Stimulated activated CD8-positive, alpha-beta memory T cell treated with anti-CD3 and anti-CD28 coated beads, Interleukin-4, amount 100 ng/mL, for 1 hour (primary cell): ENCODE results near the gene PTH1R.
"Not testable (repeated sequence)": the region's sequence is repeated elsewhere in the genome, so short reads cannot be mapped to it uniquely, and the experiment has no call there.

Experiments used
- DNase-seq, 2 donors: peaks; one replicate each; pipeline ENCODE4 v3.0.0-alpha.2; 2020; ENCODE audit warnings: low read depth in 2 of 2, low spot score in 1 of 2

PTH1R gene

GRCh38 chr3:46910166-46910760 lies 32.7 kb downstream of the PTH1R start:
- DNase-seq, result no peak

- not testable (repeated sequence) for DNase-seq
Observed at GRCh38 chr3:46910914-46911313, 33.4 kb downstream of the PTH1R start.

GRCh38 chr3:46912986-46913385 lies 35.5 kb downstream of the PTH1R start:
- DNase-seq, result no peak

DNA sequence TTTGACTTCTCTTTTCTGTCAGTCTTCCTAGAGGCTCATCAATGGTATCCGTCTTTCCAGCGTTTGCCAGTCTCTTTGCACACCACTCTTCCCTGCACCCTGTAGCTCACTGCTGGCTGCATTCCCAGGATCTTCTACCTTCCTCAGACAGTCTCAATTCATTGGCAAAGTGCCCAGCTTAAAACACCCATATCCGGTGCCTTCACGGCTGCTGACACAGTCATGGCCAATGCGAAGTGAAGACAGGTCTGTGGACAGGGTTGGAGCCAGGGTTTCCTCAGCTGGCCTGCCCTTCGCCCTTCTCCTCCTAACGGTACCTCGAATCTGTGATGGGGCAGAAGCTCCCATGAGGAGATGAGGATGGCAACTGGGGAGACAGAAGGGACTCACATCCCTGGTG lies 36.1 kb downstream of the PTH1R start:
- no peak for DNase-seq

- no peak for DNase-seq
Observed at GRCh38 chr3:46914849-46915248, 37.3 kb downstream of the PTH1R start.

DNA sequence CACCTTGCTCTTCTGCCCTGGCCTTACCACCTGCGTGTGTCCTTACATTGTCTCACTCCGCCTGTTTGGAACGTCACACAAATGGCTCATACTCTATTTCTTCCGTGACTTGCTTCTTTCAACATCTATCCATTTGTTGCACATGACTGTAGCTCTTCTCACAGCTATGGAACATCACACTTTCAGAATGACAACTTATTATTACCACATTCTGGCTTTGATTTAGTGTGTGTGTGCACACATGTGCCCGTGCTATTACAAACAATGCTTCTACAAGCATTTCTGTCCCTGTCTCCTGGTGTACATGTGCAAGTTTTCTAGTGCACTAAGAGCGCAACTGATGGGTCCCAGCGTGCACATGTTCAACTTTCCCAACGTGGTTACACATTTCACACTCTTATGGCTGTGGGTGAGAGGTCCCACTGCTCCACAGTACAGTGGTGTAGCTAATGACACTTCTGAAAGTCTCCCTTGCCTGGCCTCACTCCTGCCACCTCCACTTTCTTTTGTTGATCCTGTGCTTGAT lies 37.8 kb downstream of the PTH1R start:
- no peak for DNase-seq

DNA sequence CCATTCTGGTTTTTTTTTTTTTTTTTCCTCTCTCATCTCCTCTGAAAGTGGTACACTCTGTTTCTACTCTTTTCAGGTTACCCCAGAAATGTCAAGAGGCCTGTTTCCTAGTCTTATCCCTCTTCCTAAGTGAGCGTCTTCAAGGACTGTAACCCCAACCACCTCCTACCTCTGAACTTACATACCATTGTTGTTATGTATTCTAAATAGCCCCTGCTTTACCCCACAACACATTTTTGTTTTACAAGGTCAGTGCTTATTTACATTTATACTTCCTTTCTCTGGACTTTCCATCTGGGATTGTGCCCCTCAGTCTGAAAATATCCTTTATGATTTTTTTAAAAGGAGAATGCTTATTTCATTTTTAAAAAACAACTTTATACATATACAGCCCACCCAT lies 38.8 kb downstream of the PTH1R start:
- DNase-seq, result no peak

GRCh38 chr3:46916799-46917198 lies 39.3 kb downstream of the PTH1R start:
- DNase-seq, result no peak

DNA sequence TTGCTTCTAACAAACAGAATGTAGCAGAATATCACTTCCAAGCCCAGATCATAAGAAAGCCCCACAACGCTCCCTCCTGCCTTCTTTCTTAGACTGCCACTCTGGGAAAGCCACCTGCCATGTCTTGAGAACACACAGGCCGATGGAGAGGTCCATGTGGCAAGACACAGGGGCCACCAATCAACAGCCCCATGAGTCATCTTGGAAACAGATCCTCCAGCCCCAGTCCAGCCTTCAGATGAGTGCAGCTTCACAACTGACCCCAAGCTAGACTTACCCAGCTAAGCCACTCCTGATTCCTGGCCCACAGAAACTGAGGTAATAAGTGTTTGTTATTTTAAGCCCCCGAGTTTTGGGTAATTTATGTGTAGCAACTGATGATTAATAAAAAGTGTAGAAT lies 39.7 kb downstream of the PTH1R start:
- DNase-seq, result no peak

GRCh38 chr3:46918202-46918601 lies 40.7 kb downstream of the PTH1R start:
- DNase-seq, result no peak

- no peak for DNase-seq
Observed at GRCh38 chr3:46918634-46919033, 41.1 kb downstream of the PTH1R start.

DNA sequence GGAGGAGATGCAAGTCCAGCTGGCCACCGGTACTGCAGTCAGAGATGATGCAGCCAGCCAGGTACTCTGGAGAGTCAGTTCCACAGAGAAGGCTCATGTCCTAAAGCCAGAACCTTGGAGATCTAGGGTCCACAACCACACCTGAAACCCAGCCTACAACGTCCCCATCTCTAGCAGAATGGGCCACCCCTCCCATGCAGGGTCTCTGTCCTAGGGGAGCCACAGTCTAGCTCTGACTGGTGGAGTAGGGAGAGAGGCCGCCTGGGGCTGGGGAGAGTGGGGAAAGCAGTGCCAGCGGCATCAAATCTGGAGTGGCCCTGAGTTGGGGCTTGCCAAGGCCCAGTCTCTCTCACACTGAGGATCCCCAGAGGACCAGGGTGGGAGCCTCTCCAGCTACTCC lies 43.5 kb downstream of the PTH1R start:
- no peak for DNase-seq

DNA sequence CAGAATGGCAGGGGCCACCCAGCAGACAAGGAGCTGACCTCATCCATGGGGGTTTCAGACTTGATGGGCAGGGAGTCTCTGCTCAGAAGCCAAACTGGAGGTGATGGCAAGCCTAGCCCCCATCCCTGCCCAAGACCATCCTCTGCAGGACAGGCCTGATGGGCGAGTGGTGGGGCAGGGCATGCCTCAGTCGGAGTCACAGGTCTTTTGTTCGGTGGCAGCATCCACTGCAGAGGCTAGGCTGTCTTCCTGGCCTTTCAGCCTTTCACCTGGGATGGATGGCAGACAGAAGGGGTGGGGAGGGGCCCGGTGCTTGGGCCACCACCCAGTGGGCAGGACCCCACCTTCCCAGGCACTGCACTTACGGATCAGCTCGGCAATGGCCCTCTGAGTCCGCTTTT lies 44.4 kb downstream of the PTH1R start:
- DNase-seq, result no peak

GRCh38 chr3:46922426-46922825 lies 44.9 kb downstream of the PTH1R start:
- DNase-seq, result no peak

GRCh38 chr3:46922871-46923558 lies 45.5 kb downstream of the PTH1R start:
- DNase-seq, result no peak

- DNase-seq, result peak in 1 of 2 donors; percentile 9
Observed at GRCh38 chr3:46923559-46924350, 46.2 kb downstream of the PTH1R start.

GRCh38 chr3:46924921-46925584 lies 47.5 kb downstream of the PTH1R start:
- no peak for DNase-seq

- DNase-seq, result no peak
Observed at GRCh38 chr3:46925585-46925934, 48.0 kb downstream of the PTH1R start.

- no peak for DNase-seq
Observed at GRCh38 chr3:46926039-46926438, 48.5 kb downstream of the PTH1R start.

- DNase-seq, result no peak
Observed at GRCh38 chr3:46926447-46926846, 48.9 kb downstream of the PTH1R start.

DNA sequence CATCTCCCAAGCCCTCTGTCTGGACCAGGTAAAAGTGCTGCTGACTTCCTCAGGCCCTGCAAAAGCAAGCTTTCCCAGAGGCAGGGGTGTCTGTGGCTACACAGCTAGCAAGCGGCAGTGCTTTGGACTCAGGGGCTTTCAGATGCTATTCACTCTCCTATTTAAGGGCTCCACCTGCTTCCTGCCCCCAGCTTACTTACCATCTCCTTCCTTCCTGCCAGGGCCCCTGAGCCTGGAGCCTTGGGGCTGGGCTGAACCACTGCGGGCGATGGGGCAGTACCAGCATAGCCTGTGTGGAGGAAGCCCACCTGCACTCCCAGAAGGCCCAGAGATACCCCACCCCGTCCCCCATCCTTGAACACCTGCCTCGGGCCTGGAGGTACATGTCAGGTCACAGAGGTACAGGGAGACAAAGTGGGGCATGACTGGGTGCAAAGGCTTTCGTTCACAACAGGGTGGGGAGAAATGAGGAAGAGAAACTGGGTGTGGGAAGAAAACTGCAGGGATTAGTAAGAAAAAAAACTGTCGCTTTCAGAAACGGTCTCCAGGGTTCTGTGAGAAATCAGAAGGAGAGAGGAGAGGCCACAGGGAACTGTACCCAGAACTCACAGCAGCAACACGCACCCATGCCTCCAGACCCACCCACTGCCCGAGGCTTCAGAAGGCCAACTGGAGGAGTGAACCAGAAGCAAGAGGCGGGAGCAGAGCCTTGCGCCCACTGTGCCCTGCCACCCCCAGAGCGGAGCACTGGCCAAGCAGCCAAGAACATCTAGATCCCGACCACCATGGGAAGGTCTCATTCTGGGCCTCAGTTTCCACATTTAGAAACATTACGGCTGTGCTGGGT lies 49.6 kb downstream of the PTH1R start:
- DNase-seq, result no peak
